MCF 10A (cell line): Measurements from ENCODE around the gene PDE6D. TPM values are rescaled to one million over a fixed set of nuclear protein-coding genes. Genes with fewer than 3 reads are reported as not detected.

Experiments used
- BruUV-seq: library from RNA; stranded (reverse); fragments of 400-500 nt; replicated peaks from 2 replicates; lab custom pipeline; 2021; lab: Mats Ljungman, UMichigan
- CTCF ChIA-PET: fragments of 300-600 bp; sonication (Branson Sonifier 250); formaldehyde crosslinking; extraction: SDS; loops from one replicate; lab custom pipeline; 2021; ENCODE audit warnings: antibody characterized with exemption, inconsistent platforms; lab: Yijun Ruan, JAX
- POLR2A ChIA-PET: fragments of 300-600, 350-650 bp; sonication (Branson Sonifier 250); formaldehyde crosslinking; extraction: SDS; loops from one replicate; lab custom pipeline; 2020; ENCODE audit warnings: antibody characterized with exemption, inconsistent platforms; lab: Yijun Ruan, JAX
- DNase-seq: peaks from one replicate; pipeline ENCODE4 v3.0.0-alpha.2; 2018; ENCODE audit not compliant: unreplicated experiment
- H3K27ac Mint-ChIP-seq: one replicate; pipeline ENCODE4 v1.8.0; 2022; ENCODE audit warnings: mild to moderate bottlenecking, low read depth, mixed read lengths; ENCODE audit not compliant: unreplicated experiment
- H3K27me3 Mint-ChIP-seq: one replicate; pipeline ENCODE4 v1.8.0; 2022; ENCODE audit warnings: mixed read lengths; ENCODE audit not compliant: insufficient read depth, unreplicated experiment
- H3K36me3 Mint-ChIP-seq: one replicate; pipeline ENCODE4 v1.8.0; 2022; ENCODE audit warnings: mild to moderate bottlenecking, moderate library complexity, mixed read lengths; ENCODE audit not compliant: insufficient read depth, unreplicated experiment
- H3K4me1 Mint-ChIP-seq: one replicate; pipeline ENCODE4 v1.8.0; 2022; ENCODE audit warnings: mixed read lengths; ENCODE audit not compliant: insufficient read depth, unreplicated experiment
- H3K4me3 Mint-ChIP-seq: one replicate; pipeline ENCODE4 v1.8.0; 2022; ENCODE audit warnings: mild to moderate bottlenecking, moderate library complexity, mixed read lengths; ENCODE audit not compliant: unreplicated experiment
- H3K9me3 Mint-ChIP-seq: one replicate; pipeline ENCODE4 v1.8.0; 2022; ENCODE audit warnings: mixed read lengths; ENCODE audit not compliant: unreplicated experiment
- CTCF ChIP-seq: fragments of 200-600 bp; IDR thresholded peaks from one replicate; pipeline ENCODE4 v1.8.0; 2022; ENCODE audit warnings: antibody characterized with exemption, mild to moderate bottlenecking; ENCODE audit not compliant: unreplicated experiment
- intact Hi-C: fragments of 100-400 bp; cut with micrococcal nuclease; formaldehyde crosslinking; loops from 2 replicates; pipeline ENCODE4 v1.14.1; 2022
- total RNA-seq: library from RNA; stranded (reverse); gene quantifications from 2 replicates; pipeline ENCODE4 v1.2.3, GENCODE V29; 2022

PDE6D gene
- total RNA-seq, 1 experiment from 2014 or later: 13.2 TPM

GRCh38 chr2:231726276-231726675 lies 54.8 kb downstream of the PDE6D start:
- POLR2A ChIA-PET: interaction anchor here (0.8 to 1.3 kb wide), 2 partner anchors 59 to 113 kb away, joined by 3 read pairs; no protein-coding TSS in a partner anchor
- CTCF ChIA-PET: interaction anchor here (0.7 to 3.3 kb wide), 5 partner anchors 11 to 848 kb away, joined by 3 to 31 read pairs (median 4); no protein-coding TSS in a partner anchor
- no peaks in the 10 kb centered on the region for H3K4me1 Mint-ChIP-seq
- peaks cover 7% of the 10 kb centered on the region for H3K36me3 Mint-ChIP-seq
- no peak overlapping the region for H3K4me3 Mint-ChIP-seq
- intact Hi-C loops: no loop called here
- no peak for DNase-seq
- BruUV-seq: no TSS peak
- no peaks in the 10 kb centered on the region for H3K27me3 Mint-ChIP-seq
- no peaks in the 10 kb centered on the region for H3K9me3 Mint-ChIP-seq
- no peak for TF ChIP-seq CTCF
- H3K27ac Mint-ChIP-seq: no peak overlapping the region

- no peak overlapping the region for H3K4me3 Mint-ChIP-seq
- no peak for TF ChIP-seq CTCF
- no TSS peak for BruUV-seq
- H3K36me3 Mint-ChIP-seq: peaks cover 7% of the 10 kb centered on the region
- H3K4me1 Mint-ChIP-seq: no peaks in the 10 kb centered on the region
- no peak for DNase-seq
- ChIA-PET POLR2A (interaction anchor here (0.7 to 1.5 kb wide), 4 partner anchors 16 to 112 kb away, joined by 3 to 4 read pairs (median 4); partner anchors contain the start of gene PDE6D), CTCF (interaction anchor here (0.7 to 3.3 kb wide), 5 partner anchors 10 to 847 kb away, joined by 3 to 31 read pairs (median 4); no protein-coding TSS in a partner anchor)
- H3K27me3 Mint-ChIP-seq: no peaks in the 10 kb centered on the region
- H3K27ac Mint-ChIP-seq: no peak overlapping the region
- intact Hi-C loops: no loop called here
- no peaks in the 10 kb centered on the region for H3K9me3 Mint-ChIP-seq
Observed at GRCh38 chr2:231725476-231725875, 55.6 kb downstream of the PDE6D start.

GRCh38 chr2:231722721-231723307 lies 58.3 kb downstream of the PDE6D start:
- DNase-seq: no peak
- Mint-ChIP-seq H3K4me3 (no peak overlapping the region), H3K4me1 (no peaks in the 10 kb centered on the region), H3K27me3 (no peaks in the 10 kb centered on the region), H3K9me3 (no peaks in the 10 kb centered on the region), H3K27ac (no peak overlapping the region), H3K36me3 (no peaks in the 10 kb centered on the region)
- intact Hi-C loops: no loop called here
- ChIA-PET POLR2A (no interaction called here), CTCF (no interaction called here)
- no TSS peak for BruUV-seq
- no peak for TF ChIP-seq CTCF

- H3K9me3 Mint-ChIP-seq: no peaks in the 10 kb centered on the region
- no peaks in the 10 kb centered on the region for H3K27me3 Mint-ChIP-seq
- H3K4me1 Mint-ChIP-seq: peaks cover 2% of the 10 kb centered on the region
- TF ChIP-seq CTCF: no peak
- CTCF ChIA-PET: interaction anchor here (0.5 to 1.6 kb wide), 8 partner anchors 8 to 288 kb away, joined by 3 to 7 read pairs (median 3); no protein-coding TSS in a partner anchor
- no peak overlapping the region for H3K27ac Mint-ChIP-seq
- POLR2A ChIA-PET: no interaction called here
- no peak overlapping the region for H3K4me3 Mint-ChIP-seq
- no peaks in the 10 kb centered on the region for H3K36me3 Mint-ChIP-seq
- intact Hi-C loops: no loop called here
- no TSS peak for BruUV-seq
- no peak for DNase-seq
Observed at GRCh38 chr2:231720987-231721966, 59.8 kb downstream of the PDE6D start.
